GM10266 (cell line): ENCODE data around the gene SPATA31E1.
"Not testable (repeated sequence)": the region's sequence is repeated elsewhere in the genome, so short reads cannot be mapped to it uniquely, and the experiment has no call there.

Experiments
- DNase-seq: peaks from one replicate; pipeline ENCODE4 v3.0.0; 2012; ENCODE audit errors: extremely low spot score
- CTCF ChIP-seq: IDR thresholded peaks from 2 replicates; pipeline ENCODE4 v1.5.1; 2012; ENCODE audit warnings: mild to moderate bottlenecking, low read depth; ENCODE audit not compliant: control insufficient read depth, insufficient read depth; ENCODE audit errors: missing control alignments

Gene SPATA31E1

GRCh38 chr9:87882627-87883026, at the start of gene SPATA31E1:
Gene SPATA31E1, plus strand, starts transcription at chr9:87882877. Its CDS starts 15 bp downstream, at chr9:87882892.
- TF ChIP-seq CTCF: no peak

GRCh38 chr9:87834357-87834756, 48.3 kb upstream of the SPATA31E1 start:
- no peak for DNase-seq
- TF ChIP-seq CTCF: no peak

More at GRCh38 chr9:87882627-87883026, at the start of gene SPATA31E1:
- no peak for DNase-seq

- no peak for TF ChIP-seq CTCF
- no peak for DNase-seq
Measured at GRCh38 chr9:87836536-87836935, 46.1 kb upstream of the SPATA31E1 start.

- DNase-seq: no peak
- TF ChIP-seq CTCF: no peak
Measured at GRCh38 chr9:87836951-87837705, 45.5 kb upstream of the SPATA31E1 start.

- TF ChIP-seq CTCF: no peak
- no peak for DNase-seq
Measured at GRCh38 chr9:87840134-87840533, 42.5 kb upstream of the SPATA31E1 start.

GRCh38 chr9:87842878-87843585, 39.6 kb upstream of the SPATA31E1 start:
- DNase-seq: no peak
- TF ChIP-seq CTCF: no peak

GRCh38 chr9:87844506-87844905, 38.2 kb upstream of the SPATA31E1 start:
- no peak for DNase-seq

GRCh38 chr9:87847817-87848216, 34.9 kb upstream of the SPATA31E1 start:
- DNase-seq: not testable (repeated sequence)

More at GRCh38 chr9:87844506-87844905, 38.2 kb upstream of the SPATA31E1 start:
- no peak for TF ChIP-seq CTCF
